Keratinocyte (primary cell): ENCODE data around the gene RAPGEF1.

Experiments
- EZH2 ChIP-seq: IDR thresholded peaks from one replicate; pipeline ENCODE4 v1.6.1; 2012; ENCODE audit warnings: inconsistent platforms, mild to moderate bottlenecking, low read length, moderate library complexity
- TF ChIP-seq, protein P1 (sequence below), 3 experiments: IDR thresholded peaks in 1 of 3; conservative IDR thresholded peaks in 1 of 3; optimal IDR thresholded peaks in 1 of 3; 2 replicates in 2 of 3; 3 replicates in 1 of 3; pipeline versions ENCODE3 to v1.5.1; 2011; ENCODE audit warnings: low read length in 3 of 3, mild to moderate bottlenecking in 3 of 3, moderate library complexity in 2 of 3, control low read depth in 1 of 3, inconsistent platforms in 1 of 3; ENCODE audit not compliant: insufficient read depth in 2 of 3; ENCODE audit errors: extremely low read depth in 1 of 3

DNA sequence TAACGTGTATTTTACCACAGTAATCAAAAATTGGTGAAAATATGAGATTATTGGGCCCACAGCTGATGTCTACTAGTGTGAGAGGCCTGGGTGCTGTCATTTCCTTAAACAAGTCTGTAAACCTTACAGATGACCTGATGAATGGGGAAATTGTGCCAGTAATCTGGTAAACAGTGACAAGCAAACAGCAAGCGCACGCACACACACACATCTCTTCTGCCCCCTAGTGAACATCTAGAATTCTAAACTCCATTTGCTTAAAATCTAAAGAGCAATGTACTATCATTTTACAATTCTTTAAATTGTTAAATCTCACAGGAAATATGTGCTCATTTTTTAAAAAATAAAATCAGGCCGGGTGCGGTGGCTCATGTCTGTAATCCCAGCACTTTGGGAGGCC, 7.5 kb upstream of the RAPGEF1 start:
- TF ChIP-seq, protein P1, sequence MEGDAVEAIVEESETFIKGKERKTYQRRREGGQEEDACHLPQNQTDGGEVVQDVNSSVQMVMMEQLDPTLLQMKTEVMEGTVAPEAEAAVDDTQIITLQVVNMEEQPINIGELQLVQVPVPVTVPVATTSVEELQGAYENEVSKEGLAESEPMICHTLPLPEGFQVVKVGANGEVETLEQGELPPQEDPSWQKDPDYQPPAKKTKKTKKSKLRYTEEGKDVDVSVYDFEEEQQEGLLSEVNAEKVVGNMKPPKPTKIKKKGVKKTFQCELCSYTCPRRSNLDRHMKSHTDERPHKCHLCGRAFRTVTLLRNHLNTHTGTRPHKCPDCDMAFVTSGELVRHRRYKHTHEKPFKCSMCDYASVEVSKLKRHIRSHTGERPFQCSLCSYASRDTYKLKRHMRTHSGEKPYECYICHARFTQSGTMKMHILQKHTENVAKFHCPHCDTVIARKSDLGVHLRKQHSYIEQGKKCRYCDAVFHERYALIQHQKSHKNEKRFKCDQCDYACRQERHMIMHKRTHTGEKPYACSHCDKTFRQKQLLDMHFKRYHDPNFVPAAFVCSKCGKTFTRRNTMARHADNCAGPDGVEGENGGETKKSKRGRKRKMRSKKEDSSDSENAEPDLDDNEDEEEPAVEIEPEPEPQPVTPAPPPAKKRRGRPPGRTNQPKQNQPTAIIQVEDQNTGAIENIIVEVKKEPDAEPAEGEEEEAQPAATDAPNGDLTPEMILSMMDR (optimal IDR thresholded peaks at IDR 0.05 in 1 of 3, IDR thresholded peaks at IDR 0.05 in 1 of 3, conservative IDR thresholded peaks at IDR 0.05 in 1 of 3; ENCODE audit: extremely low read depth in 1 of 3, insufficient read depth in 2 of 3, low read length in 3 of 3), result peak; percentile 60 to 74 (median 61)
- TF ChIP-seq EZH2, result no peak
